ENCODE results near the gene ZCCHC24.

ZCCHC24 gene

GRCh38 chr10:79445977-79446757 is 743 bp upstream of the ZCCHC24 start:
- peak; percentile 89 for DNase-seq

- DNase-seq: peak; percentile 48
Observed at GRCh38 chr10:79444199-79445119, 965 bp downstream of the ZCCHC24 start.

GRCh38 chr10:79443338-79444198 is 1.9 kb downstream of the ZCCHC24 start:
- DNase-seq: no peak

GRCh38 chr10:79442171-79443040 is 3.0 kb downstream of the ZCCHC24 start:
- DNase-seq: no peak

GRCh38 chr10:79441433-79441832 is 4.0 kb downstream of the ZCCHC24 start:
- DNase-seq: no peak

GRCh38 chr10:79440281-79440680 is 5.1 kb downstream of the ZCCHC24 start:
- DNase-seq: no peak

GRCh38 chr10:79438699-79439085 is 6.7 kb downstream of the ZCCHC24 start:
- no peak for DNase-seq

- no peak for DNase-seq
Observed at GRCh38 chr10:79438021-79438698, 7.3 kb downstream of the ZCCHC24 start.

- no peak for DNase-seq
Observed at GRCh38 chr10:79437111-79437814, 8.2 kb downstream of the ZCCHC24 start.

GRCh38 chr10:79436850-79437103 is 8.6 kb downstream of the ZCCHC24 start:
- no peak for DNase-seq

GRCh38 chr10:79436066-79436849 is 9.2 kb downstream of the ZCCHC24 start:
- DNase-seq: no peak

GRCh38 chr10:79435271-79436065 is 10.0 kb downstream of the ZCCHC24 start:
- DNase-seq: no peak

GRCh38 chr10:79434821-79435251 is 10.6 kb downstream of the ZCCHC24 start:
- DNase-seq: peak; percentile 69

- DNase-seq: peak; percentile 37
Observed at GRCh38 chr10:79434223-79434687, 11.2 kb downstream of the ZCCHC24 start.

GRCh38 chr10:79433324-79434222 is 11.9 kb downstream of the ZCCHC24 start:
- DNase-seq: no peak

GRCh38 chr10:79431891-79432831 is 13.3 kb downstream of the ZCCHC24 start:
- peak; percentile 87 for DNase-seq

- DNase-seq: peak; percentile 28
Observed at GRCh38 chr10:79431428-79431827, 14.0 kb downstream of the ZCCHC24 start.
